ENCODE results near the gene CADPS2. TPM values are rescaled to one million over a fixed set of nuclear protein-coding genes. Genes with fewer than 3 reads are reported as not detected.

The CADPS2 gene
- polyA plus RNA-seq, 1 donor (not counting 4 experiments of a cell fraction or from before 2014, with no cell fraction given), result 0.35 TPM

- Histone ChIP-seq H3K9ac (ENCODE audit: control insufficient read depth, extremely low read depth, insufficient read depth, low read length) (no peak overlapping the region), H3K36me3 (ENCODE audit: control insufficient read depth in 2 of 2, extremely low read depth in 1 of 2, insufficient read depth in 2 of 2, low read length in 2 of 2) (no peaks in the 10 kb centered on the region), H3K9me1 (ENCODE audit: control insufficient read depth, extremely low read depth, insufficient read depth, low read length) (no peaks in the 10 kb centered on the region), H3K9me3 (ENCODE audit: control insufficient read depth, low read depth, low read length) (peaks cover 2% of the 10 kb centered on the region), H4K20me1 (ENCODE audit: control insufficient read depth, extremely low read depth, insufficient read depth, low read length) (no peaks in the 10 kb centered on the region), H3K4me3 (ENCODE audit: control insufficient read depth in 2 of 3, extremely low read depth in 1 of 3, insufficient read depth in 2 of 3, low read depth in 1 of 3, low read length in 3 of 3) (no peak overlapping the region), H3K4me1 (ENCODE audit: control insufficient read depth, extremely low read depth, insufficient read depth, low read length) (no peaks in the 10 kb centered on the region), H3K27me3 (ENCODE audit: control insufficient read depth, extremely low read depth, insufficient read depth, low read length) (no peaks in the 10 kb centered on the region), H3K27ac (ENCODE audit: control insufficient read depth, insufficient read depth, low read length) (no peak overlapping the region), H3K79me2 (ENCODE audit: control insufficient read depth, insufficient read depth, low read length) (no peaks in the 10 kb centered on the region), H3K4me2 (ENCODE audit: control insufficient read depth, extremely low read depth, insufficient read depth, low read depth, low read length) (no peak overlapping the region), H2AFZ (ENCODE audit: control insufficient read depth, low read length) (no peak overlapping the region)
- DNase-seq (ENCODE audit: low read depth, low spot score), result no peak
- dilution Hi-C loops (cut with MboI; ENCODE audit: extremely low pct_ligation_motif_present, low sequenced_read_pairs), result no loop called here
- no peak for TF ChIP-seq EZH2 (IDR thresholded peaks at IDR 0.05; ENCODE audit: low read length)
- no peak for TF ChIP-seq CTCF (optimal IDR thresholded peaks at IDR 0.05 in 1 of 3, IDR thresholded peaks at IDR 0.05 in 1 of 3, conservative IDR thresholded peaks at IDR 0.05 in 1 of 3; ENCODE audit: extremely low read depth in 1 of 3, insufficient read depth in 2 of 3, low read length in 3 of 3)
- FAIRE-seq, result no peak
Observed at GRCh38 chr7:122692769-122693309, 193.4 kb downstream of the CADPS2 start.

GRCh38 chr7:122691569-122692235 lies 194.6 kb downstream of the CADPS2 start:
- no peaks in the 10 kb centered on the region for H4K20me1 ChIP-seq (ENCODE audit: control insufficient read depth, extremely low read depth, insufficient read depth, low read length)
- H3K36me3 ChIP-seq (ENCODE audit: control insufficient read depth in 2 of 2, extremely low read depth in 1 of 2, insufficient read depth in 2 of 2, low read length in 2 of 2), result no peaks in the 10 kb centered on the region
- DNase-seq (ENCODE audit: low read depth, low spot score) (no peak), FAIRE-seq (no peak)
- TF ChIP-seq CTCF (optimal IDR thresholded peaks at IDR 0.05 in 1 of 3, IDR thresholded peaks at IDR 0.05 in 1 of 3, conservative IDR thresholded peaks at IDR 0.05 in 1 of 3; ENCODE audit: extremely low read depth in 1 of 3, insufficient read depth in 2 of 3, low read length in 3 of 3), result no peak
- TF ChIP-seq EZH2 (IDR thresholded peaks at IDR 0.05; ENCODE audit: low read length), result no peak
- H3K4me3 ChIP-seq (ENCODE audit: control insufficient read depth in 2 of 3, extremely low read depth in 1 of 3, insufficient read depth in 2 of 3, low read depth in 1 of 3, low read length in 3 of 3), result no peak overlapping the region
- no peak overlapping the region for H3K9ac ChIP-seq (ENCODE audit: control insufficient read depth, extremely low read depth, insufficient read depth, low read length)
- peaks cover 2% of the 10 kb centered on the region for H3K9me3 ChIP-seq (ENCODE audit: control insufficient read depth, low read depth, low read length)
- H2AFZ ChIP-seq (ENCODE audit: control insufficient read depth, low read length), result no peak overlapping the region
- H3K4me2 ChIP-seq (ENCODE audit: control insufficient read depth, extremely low read depth, insufficient read depth, low read depth, low read length), result no peak overlapping the region
- no peaks in the 10 kb centered on the region for H3K27me3 ChIP-seq (ENCODE audit: control insufficient read depth, extremely low read depth, insufficient read depth, low read length)
- dilution Hi-C loops (cut with MboI; ENCODE audit: extremely low pct_ligation_motif_present, low sequenced_read_pairs), result no loop called here
- no peak overlapping the region for H3K27ac ChIP-seq (ENCODE audit: control insufficient read depth, insufficient read depth, low read length)
- no peaks in the 10 kb centered on the region for H3K4me1 ChIP-seq (ENCODE audit: control insufficient read depth, extremely low read depth, insufficient read depth, low read length)
- no peaks in the 10 kb centered on the region for H3K9me1 ChIP-seq (ENCODE audit: control insufficient read depth, extremely low read depth, insufficient read depth, low read length)
- no peaks in the 10 kb centered on the region for H3K79me2 ChIP-seq (ENCODE audit: control insufficient read depth, insufficient read depth, low read length)

Measured in keratinocyte (primary cell).